PFSK-1 (cell line): Measurements from ENCODE around the gene CYP2D6.

Source experiments
- FOXP2 ChIP-seq: optimal IDR thresholded peaks from 2 replicates; pipeline ENCODE3; 2011; ENCODE audit warnings: borderline replicate concordance, control low read depth, inconsistent platforms; ENCODE audit not compliant: insufficient read depth; ENCODE audit errors: extremely low read length, extremely low read depth
- POLR2AphosphoS5 ChIP-seq: IDR thresholded peaks from 2 replicates; pipeline ENCODE4 v1.6.1; 2012; ENCODE audit warnings: low read depth, mild to moderate bottlenecking, control low read depth, low read length, moderate library complexity
- REST ChIP-seq, 2 experiments: IDR thresholded peaks; 2 replicates each; pipeline versions ENCODE4 v1.6.1 to v1.8.0; 2011 to 2012; ENCODE audit warnings: low read depth in 2 of 2, low read length in 2 of 2, control low read depth in 1 of 2, inconsistent platforms in 1 of 2, mild to moderate bottlenecking in 1 of 2, moderate library complexity in 1 of 2; ENCODE audit not compliant: insufficient read depth in 1 of 2
- SIN3A ChIP-seq: IDR thresholded peaks from 2 replicates; pipeline ENCODE4 v1.6.1; 2012; ENCODE audit warnings: mild to moderate bottlenecking, low read length, moderate library complexity, borderline replicate concordance; ENCODE audit not compliant: insufficient read depth
- TAF1 ChIP-seq: IDR thresholded peaks from 2 replicates; pipeline ENCODE4 v1.6.1; 2012; ENCODE audit warnings: low read length, control low read depth, borderline replicate concordance; ENCODE audit not compliant: insufficient read depth

Gene CYP2D6

GRCh38 chr22:42164901-42165300 lies 34.3 kb upstream of the CYP2D6 start:
- TF ChIP-seq SIN3A (no peak), FOXP2 (no peak), TAF1 (no peak), POLR2AphosphoS5 (no peak), REST (IDR thresholded peaks at IDR 0.05; ENCODE audit: insufficient read depth in 1 of 2, low read depth in 2 of 2, low read length in 2 of 2) (no peak)

- TF ChIP-seq FOXP2 (no peak), SIN3A (no peak)
Observed at GRCh38 chr22:42163515-42163914, 32.9 kb upstream of the CYP2D6 start.

- TF ChIP-seq REST (IDR thresholded peaks at IDR 0.05; ENCODE audit: insufficient read depth in 1 of 2, low read depth in 2 of 2, low read length in 2 of 2) (no peak), SIN3A (no peak), TAF1 (no peak), POLR2AphosphoS5 (no peak), FOXP2 (no peak)
Observed at GRCh38 chr22:42162728-42163489, 32.3 kb upstream of the CYP2D6 start.

GRCh38 chr22:42160830-42161696 lies 30.5 kb upstream of the CYP2D6 start:
- TF ChIP-seq TAF1 (no peak), FOXP2 (no peak), POLR2AphosphoS5 (no peak), SIN3A (no peak), REST (IDR thresholded peaks at IDR 0.05; ENCODE audit: insufficient read depth in 1 of 2, low read depth in 2 of 2, low read length in 2 of 2) (no peak)

- TF ChIP-seq TAF1 (no peak), FOXP2 (no peak), SIN3A (no peak), REST (IDR thresholded peaks at IDR 0.05; ENCODE audit: insufficient read depth in 1 of 2, low read depth in 2 of 2, low read length in 2 of 2) (no peak), POLR2AphosphoS5 (no peak)
Observed at GRCh38 chr22:42160251-42160650, 29.6 kb upstream of the CYP2D6 start.
